ENCODE results near the gene WDR72.
"Not testable (repeated sequence)": the region's sequence is repeated elsewhere in the genome, so short reads cannot be mapped to it uniquely, and the experiment has no call there.

WDR72 gene

GRCh38 chr15:53759411-53759931 lies at the start of gene WDR72:
WDR72 (minus strand) TSS chr15:53759663; CDS start chr15:53733149, 26,514 bp downstream.
- peaks cover 7% of the 10 kb centered on the region for H3K9me3 Mint-ChIP-seq
- H3K36me3 Mint-ChIP-seq (ENCODE audit: low read depth) = no peaks in the 10 kb centered on the region
- no peaks in the 10 kb centered on the region for H3K4me1 Mint-ChIP-seq (ENCODE audit: low read depth)
- no peak within 1 kb of the TSS for H3K4me3 Mint-ChIP-seq
- peaks cover 58% of the 10 kb centered on the region for H3K27me3 Mint-ChIP-seq
- H3K27ac Mint-ChIP-seq = no peak within 1 kb of the TSS

- Mint-ChIP-seq H3K27ac (no peak overlapping the region), H3K9me3 (no peaks in the 10 kb centered on the region), H3K4me1 (ENCODE audit: low read depth) (no peaks in the 10 kb centered on the region), H3K4me3 (no peak overlapping the region), H3K27me3 (no peaks in the 10 kb centered on the region), H3K36me3 (ENCODE audit: low read depth) (no peaks in the 10 kb centered on the region)
These were observed 48.7 kb upstream of the WDR72 start for GRCh38 chr15:53808058-53808706.

- Mint-ChIP-seq H3K9me3 (no peaks in the 10 kb centered on the region), H3K27me3 (no peaks in the 10 kb centered on the region), H3K27ac (no peak overlapping the region), H3K4me1 (ENCODE audit: low read depth) (no peaks in the 10 kb centered on the region), H3K4me3 (no peak overlapping the region), H3K36me3 (ENCODE audit: low read depth) (no peaks in the 10 kb centered on the region)
These were observed 48.0 kb upstream of the WDR72 start for GRCh38 chr15:53807501-53807900.

GRCh38 chr15:53802672-53803071 lies 43.2 kb upstream of the WDR72 start:
- Mint-ChIP-seq H3K9me3 (peaks cover 4% of the 10 kb centered on the region), H3K36me3 (ENCODE audit: low read depth) (no peaks in the 10 kb centered on the region), H3K4me1 (ENCODE audit: low read depth) (no peaks in the 10 kb centered on the region), H3K4me3 (no peak overlapping the region), H3K27ac (no peak overlapping the region), H3K27me3 (no peaks in the 10 kb centered on the region)

GRCh38 chr15:53791581-53791980 lies 32.1 kb upstream of the WDR72 start:
- H3K36me3 Mint-ChIP-seq (ENCODE audit: low read depth) = no peaks in the 10 kb centered on the region
- H3K27me3 Mint-ChIP-seq = peaks cover 16% of the 10 kb centered on the region
- H3K4me3 Mint-ChIP-seq = no peak overlapping the region
- no peaks in the 10 kb centered on the region for H3K4me1 Mint-ChIP-seq (ENCODE audit: low read depth)
- H3K9me3 Mint-ChIP-seq = no peaks in the 10 kb centered on the region
- H3K27ac Mint-ChIP-seq = no peak overlapping the region

- no peaks in the 10 kb centered on the region for H3K9me3 Mint-ChIP-seq
- no peaks in the 10 kb centered on the region for H3K36me3 Mint-ChIP-seq (ENCODE audit: low read depth)
- no peaks in the 10 kb centered on the region for H3K4me1 Mint-ChIP-seq (ENCODE audit: low read depth)
- no peak overlapping the region for H3K4me3 Mint-ChIP-seq
- no peak overlapping the region for H3K27ac Mint-ChIP-seq
- H3K27me3 Mint-ChIP-seq = peaks cover 10% of the 10 kb centered on the region
These were observed 30.4 kb upstream of the WDR72 start for GRCh38 chr15:53789654-53790375.

- H3K27ac Mint-ChIP-seq = no peak overlapping the region
- H3K9me3 Mint-ChIP-seq = peaks cover 11% of the 10 kb centered on the region
- peaks cover 10% of the 10 kb centered on the region for H3K27me3 Mint-ChIP-seq
These were observed 26.9 kb upstream of the WDR72 start for GRCh38 chr15:53786401-53786800.

GRCh38 chr15:53785241-53785640 lies 25.8 kb upstream of the WDR72 start:
- H3K27me3 Mint-ChIP-seq; H3K4me3 Mint-ChIP-seq; H3K27ac Mint-ChIP-seq; H3K4me1 Mint-ChIP-seq (ENCODE audit: low read depth); H3K36me3 Mint-ChIP-seq (ENCODE audit: low read depth): not testable (repeated sequence)
- H3K9me3 Mint-ChIP-seq = peaks cover 11% of the 10 kb centered on the region

More at GRCh38 chr15:53786401-53786800, 26.9 kb upstream of the WDR72 start:
- Mint-ChIP-seq H3K4me3 (no peak overlapping the region), H3K36me3 (ENCODE audit: low read depth) (no peaks in the 10 kb centered on the region), H3K4me1 (ENCODE audit: low read depth) (no peaks in the 10 kb centered on the region)

- H3K36me3 Mint-ChIP-seq (ENCODE audit: low read depth) = no peaks in the 10 kb centered on the region
- no peak overlapping the region for H3K4me3 Mint-ChIP-seq
- no peaks in the 10 kb centered on the region for H3K4me1 Mint-ChIP-seq (ENCODE audit: low read depth)
- H3K9me3 Mint-ChIP-seq = peaks cover 10% of the 10 kb centered on the region
- H3K27me3 Mint-ChIP-seq = peaks cover 44% of the 10 kb centered on the region
- no peak overlapping the region for H3K27ac Mint-ChIP-seq
These were observed 3.5 kb upstream of the WDR72 start for GRCh38 chr15:53762916-53763315.

- no peak overlapping the region for H3K4me3 Mint-ChIP-seq
- no peaks in the 10 kb centered on the region for H3K36me3 Mint-ChIP-seq (ENCODE audit: low read depth)
- H3K27ac Mint-ChIP-seq = no peak overlapping the region
- peaks cover 61% of the 10 kb centered on the region for H3K27me3 Mint-ChIP-seq
- H3K4me1 Mint-ChIP-seq (ENCODE audit: low read depth) = no peaks in the 10 kb centered on the region
- H3K9me3 Mint-ChIP-seq = peaks cover 7% of the 10 kb centered on the region
These were observed 1.1 kb downstream of the WDR72 start for GRCh38 chr15:53758412-53758811.

- H3K4me1 Mint-ChIP-seq (ENCODE audit: low read depth) = no peaks in the 10 kb centered on the region
- peaks cover 57% of the 10 kb centered on the region for H3K27me3 Mint-ChIP-seq
- peaks cover 4% of the 10 kb centered on the region for H3K9me3 Mint-ChIP-seq
- no peaks in the 10 kb centered on the region for H3K36me3 Mint-ChIP-seq (ENCODE audit: low read depth)
- no peak overlapping the region for H3K4me3 Mint-ChIP-seq
- H3K27ac Mint-ChIP-seq = no peak overlapping the region
These were observed 1.6 kb downstream of the WDR72 start for GRCh38 chr15:53757906-53758305.

- H3K27ac Mint-ChIP-seq = no peak overlapping the region
- no peak overlapping the region for H3K4me3 Mint-ChIP-seq
- no peaks in the 10 kb centered on the region for H3K36me3 Mint-ChIP-seq (ENCODE audit: low read depth)
- no peaks in the 10 kb centered on the region for H3K4me1 Mint-ChIP-seq (ENCODE audit: low read depth)
- H3K9me3 Mint-ChIP-seq = no peaks in the 10 kb centered on the region
- peaks cover 36% of the 10 kb centered on the region for H3K27me3 Mint-ChIP-seq
These were observed 5.7 kb downstream of the WDR72 start for GRCh38 chr15:53753813-53754212.

- Mint-ChIP-seq H3K9me3 (no peaks in the 10 kb centered on the region), H3K4me1 (ENCODE audit: low read depth) (no peaks in the 10 kb centered on the region), H3K36me3 (ENCODE audit: low read depth) (no peaks in the 10 kb centered on the region), H3K27ac (no peak overlapping the region), H3K27me3 (peaks cover 25% of the 10 kb centered on the region), H3K4me3 (no peak overlapping the region)
These were observed 7.1 kb downstream of the WDR72 start for GRCh38 chr15:53752406-53752805.

GRCh38 chr15:53747501-53748068 lies 11.9 kb downstream of the WDR72 start:
- Mint-ChIP-seq H3K27ac (no peak overlapping the region), H3K9me3 (no peaks in the 10 kb centered on the region), H3K36me3 (ENCODE audit: low read depth) (no peaks in the 10 kb centered on the region), H3K27me3 (peaks cover 9% of the 10 kb centered on the region), H3K4me1 (ENCODE audit: low read depth) (no peaks in the 10 kb centered on the region), H3K4me3 (no peak overlapping the region)

GRCh38 chr15:53746101-53746500 lies 13.4 kb downstream of the WDR72 start:
- H3K4me1 Mint-ChIP-seq (ENCODE audit: low read depth) = no peaks in the 10 kb centered on the region
- peaks cover 9% of the 10 kb centered on the region for H3K27me3 Mint-ChIP-seq
- no peak overlapping the region for H3K4me3 Mint-ChIP-seq
- no peaks in the 10 kb centered on the region for H3K9me3 Mint-ChIP-seq
- no peaks in the 10 kb centered on the region for H3K36me3 Mint-ChIP-seq (ENCODE audit: low read depth)
- H3K27ac Mint-ChIP-seq = no peak overlapping the region
